Measurements from ENCODE around the gene SLC22A7. TPM values are rescaled to one million over a fixed set of nuclear protein-coding genes. Genes with fewer than 3 reads are reported as not detected.

Gene SLC22A7
- total and polyA plus RNA-seq, 4 donors, result 143 to 495 (median 228) TPM

DNA sequence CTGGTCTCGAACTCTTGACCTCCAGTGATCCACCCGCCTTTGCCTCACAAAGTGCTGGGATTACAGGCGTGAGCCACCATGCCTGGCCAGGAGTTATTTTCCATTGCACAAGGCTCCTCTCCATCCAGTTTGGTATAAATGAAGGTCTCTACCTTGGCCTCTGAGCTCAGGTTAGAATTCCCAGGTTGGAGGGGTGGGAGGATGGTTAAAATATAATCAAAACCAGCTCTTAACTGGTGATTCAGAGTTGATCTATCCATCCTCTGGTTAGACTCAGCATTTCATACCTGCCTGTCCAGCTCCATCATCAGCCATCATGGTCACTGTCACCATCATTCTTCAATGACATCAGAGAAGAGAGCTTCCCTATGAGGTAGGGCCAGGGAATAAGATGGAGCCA lies 2.6 kb upstream of the SLC22A7 start:
- 94% methylated on average over 3 of the region's 3 CpGs for WGBS
- Histone ChIP-seq H3K27me3 (ENCODE audit: control insufficient read depth in 4 of 4, insufficient read depth in 4 of 4, low read length in 3 of 4) (no peaks in the 10 kb centered on the region), H3K4me1 (ENCODE audit: control insufficient read depth in 4 of 4, insufficient read depth in 4 of 4, low read length in 3 of 4) (peaks cover 4 to 38% (median 27%) of the 10 kb centered on the region in 4 donors), H3K4me3 (ENCODE audit: low read depth in 1 of 3, low read length in 3 of 3) (no peak overlapping the region), H3K27ac (ENCODE audit: low read depth in 1 of 2, low read length in 2 of 2) (no peak overlapping the region), H3K9me3 (ENCODE audit: control insufficient read depth in 4 of 4, low read length in 3 of 4) (no peaks in the 10 kb centered on the region), H3K9ac (ENCODE audit: low read depth in 1 of 2, low read length in 2 of 2) (no peak overlapping the region), H3K36me3 (ENCODE audit: control insufficient read depth in 4 of 4, insufficient read depth in 3 of 4, low read depth in 1 of 4, low read length in 3 of 4) (no peaks in the 10 kb centered on the region)
- DNase-seq (ENCODE audit: low spot score), result no peak
- no peak for TF ChIP-seq GABPA (IDR thresholded peaks at IDR 0.05 in 1 of 2, conservative IDR thresholded peaks at IDR 0.05 in 1 of 2)
- no peak for TF ChIP-seq FOXA1 (IDR thresholded peaks at IDR 0.05)
- TF ChIP-seq JUND (IDR thresholded peaks at IDR 0.05), result no peak
- no peak for TF ChIP-seq TAF1 (conservative IDR thresholded peaks at IDR 0.05)
- TF ChIP-seq, protein P1, sequence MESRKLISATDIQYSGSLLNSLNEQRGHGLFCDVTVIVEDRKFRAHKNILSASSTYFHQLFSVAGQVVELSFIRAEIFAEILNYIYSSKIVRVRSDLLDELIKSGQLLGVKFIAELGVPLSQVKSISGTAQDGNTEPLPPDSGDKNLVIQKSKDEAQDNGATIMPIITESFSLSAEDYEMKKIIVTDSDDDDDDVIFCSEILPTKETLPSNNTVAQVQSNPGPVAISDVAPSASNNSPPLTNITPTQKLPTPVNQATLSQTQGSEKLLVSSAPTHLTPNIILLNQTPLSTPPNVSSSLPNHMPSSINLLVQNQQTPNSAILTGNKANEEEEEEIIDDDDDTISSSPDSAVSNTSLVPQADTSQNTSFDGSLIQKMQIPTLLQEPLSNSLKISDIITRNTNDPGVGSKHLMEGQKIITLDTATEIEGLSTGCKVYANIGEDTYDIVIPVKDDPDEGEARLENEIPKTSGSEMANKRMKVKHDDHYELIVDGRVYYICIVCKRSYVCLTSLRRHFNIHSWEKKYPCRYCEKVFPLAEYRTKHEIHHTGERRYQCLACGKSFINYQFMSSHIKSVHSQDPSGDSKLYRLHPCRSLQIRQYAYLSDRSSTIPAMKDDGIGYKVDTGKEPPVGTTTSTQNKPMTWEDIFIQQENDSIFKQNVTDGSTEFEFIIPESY (IDR thresholded peaks at IDR 0.05), result no peak
- TF ChIP-seq HNF4A (conservative IDR thresholded peaks at IDR 0.05), result no peak
- no peak for TF ChIP-seq NR2F2 (IDR thresholded peaks at IDR 0.05)
- TF ChIP-seq EGR1 (IDR thresholded peaks at IDR 0.05; ENCODE audit: low read depth in 2 of 2), result no peak
- TF ChIP-seq, protein P2, sequence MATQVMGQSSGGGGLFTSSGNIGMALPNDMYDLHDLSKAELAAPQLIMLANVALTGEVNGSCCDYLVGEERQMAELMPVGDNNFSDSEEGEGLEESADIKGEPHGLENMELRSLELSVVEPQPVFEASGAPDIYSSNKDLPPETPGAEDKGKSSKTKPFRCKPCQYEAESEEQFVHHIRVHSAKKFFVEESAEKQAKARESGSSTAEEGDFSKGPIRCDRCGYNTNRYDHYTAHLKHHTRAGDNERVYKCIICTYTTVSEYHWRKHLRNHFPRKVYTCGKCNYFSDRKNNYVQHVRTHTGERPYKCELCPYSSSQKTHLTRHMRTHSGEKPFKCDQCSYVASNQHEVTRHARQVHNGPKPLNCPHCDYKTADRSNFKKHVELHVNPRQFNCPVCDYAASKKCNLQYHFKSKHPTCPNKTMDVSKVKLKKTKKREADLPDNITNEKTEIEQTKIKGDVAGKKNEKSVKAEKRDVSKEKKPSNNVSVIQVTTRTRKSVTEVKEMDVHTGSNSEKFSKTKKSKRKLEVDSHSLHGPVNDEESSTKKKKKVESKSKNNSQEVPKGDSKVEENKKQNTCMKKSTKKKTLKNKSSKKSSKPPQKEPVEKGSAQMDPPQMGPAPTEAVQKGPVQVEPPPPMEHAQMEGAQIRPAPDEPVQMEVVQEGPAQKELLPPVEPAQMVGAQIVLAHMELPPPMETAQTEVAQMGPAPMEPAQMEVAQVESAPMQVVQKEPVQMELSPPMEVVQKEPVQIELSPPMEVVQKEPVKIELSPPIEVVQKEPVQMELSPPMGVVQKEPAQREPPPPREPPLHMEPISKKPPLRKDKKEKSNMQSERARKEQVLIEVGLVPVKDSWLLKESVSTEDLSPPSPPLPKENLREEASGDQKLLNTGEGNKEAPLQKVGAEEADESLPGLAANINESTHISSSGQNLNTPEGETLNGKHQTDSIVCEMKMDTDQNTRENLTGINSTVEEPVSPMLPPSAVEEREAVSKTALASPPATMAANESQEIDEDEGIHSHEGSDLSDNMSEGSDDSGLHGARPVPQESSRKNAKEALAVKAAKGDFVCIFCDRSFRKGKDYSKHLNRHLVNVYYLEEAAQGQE (IDR thresholded peaks at IDR 0.05), result no peak
- TF ChIP-seq YY1 (IDR thresholded peaks at IDR 0.05), result no peak
- no peak for TF ChIP-seq FOXA2 (IDR thresholded peaks at IDR 0.05)
- TF ChIP-seq, protein P3, sequence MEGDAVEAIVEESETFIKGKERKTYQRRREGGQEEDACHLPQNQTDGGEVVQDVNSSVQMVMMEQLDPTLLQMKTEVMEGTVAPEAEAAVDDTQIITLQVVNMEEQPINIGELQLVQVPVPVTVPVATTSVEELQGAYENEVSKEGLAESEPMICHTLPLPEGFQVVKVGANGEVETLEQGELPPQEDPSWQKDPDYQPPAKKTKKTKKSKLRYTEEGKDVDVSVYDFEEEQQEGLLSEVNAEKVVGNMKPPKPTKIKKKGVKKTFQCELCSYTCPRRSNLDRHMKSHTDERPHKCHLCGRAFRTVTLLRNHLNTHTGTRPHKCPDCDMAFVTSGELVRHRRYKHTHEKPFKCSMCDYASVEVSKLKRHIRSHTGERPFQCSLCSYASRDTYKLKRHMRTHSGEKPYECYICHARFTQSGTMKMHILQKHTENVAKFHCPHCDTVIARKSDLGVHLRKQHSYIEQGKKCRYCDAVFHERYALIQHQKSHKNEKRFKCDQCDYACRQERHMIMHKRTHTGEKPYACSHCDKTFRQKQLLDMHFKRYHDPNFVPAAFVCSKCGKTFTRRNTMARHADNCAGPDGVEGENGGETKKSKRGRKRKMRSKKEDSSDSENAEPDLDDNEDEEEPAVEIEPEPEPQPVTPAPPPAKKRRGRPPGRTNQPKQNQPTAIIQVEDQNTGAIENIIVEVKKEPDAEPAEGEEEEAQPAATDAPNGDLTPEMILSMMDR (IDR thresholded peaks at IDR 0.05; ENCODE audit: low read depth, low read length, missing input control), result no peak
- TF ChIP-seq, protein P4, sequence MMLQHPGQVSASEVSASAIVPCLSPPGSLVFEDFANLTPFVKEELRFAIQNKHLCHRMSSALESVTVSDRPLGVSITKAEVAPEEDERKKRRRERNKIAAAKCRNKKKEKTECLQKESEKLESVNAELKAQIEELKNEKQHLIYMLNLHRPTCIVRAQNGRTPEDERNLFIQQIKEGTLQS (IDR thresholded peaks at IDR 0.05), result no peak
- TF ChIP-seq, protein P5, sequence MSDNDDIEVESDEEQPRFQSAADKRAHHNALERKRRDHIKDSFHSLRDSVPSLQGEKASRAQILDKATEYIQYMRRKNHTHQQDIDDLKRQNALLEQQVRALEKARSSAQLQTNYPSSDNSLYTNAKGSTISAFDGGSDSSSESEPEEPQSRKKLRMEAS (IDR thresholded peaks at IDR 0.05), result no peak
- TF ChIP-seq HNF4G (IDR thresholded peaks at IDR 0.05), result no peak
- no peak for TF ChIP-seq RAD21 (IDR thresholded peaks at IDR 0.05)
- no peak for TF ChIP-seq SP1 (IDR thresholded peaks at IDR 0.05)
- no peak for TF ChIP-seq RXRA (IDR thresholded peaks at IDR 0.05)

All from liver (tissue), 9 donors.